HFFc6 (cell line): ENCODE results near the gene RALGPS1. TPM values are rescaled to one million over a fixed set of nuclear protein-coding genes. Genes with fewer than 3 reads are reported as not detected.

ENCODE experiments used
- DNase-seq: peaks from one replicate; pipeline ENCODE4 v3.0.0-alpha.2; 2018
- H3K27ac Mint-ChIP-seq: 2 replicates; pipeline ENCODE4 v1.8.0; 2020; ENCODE audit warnings: mild to moderate bottlenecking, mixed read lengths
- H3K27me3 Mint-ChIP-seq: 2 replicates; pipeline ENCODE4 v1.8.0; 2021; ENCODE audit warnings: mild to moderate bottlenecking, moderate library complexity, mixed read lengths; ENCODE audit not compliant: insufficient read depth
- H3K36me3 Mint-ChIP-seq: 2 replicates; pipeline ENCODE4 v1.8.0; 2021; ENCODE audit warnings: low read depth, mixed read lengths
- H3K4me1 Mint-ChIP-seq: 2 replicates; pipeline ENCODE4 v1.8.0; 2020; ENCODE audit warnings: low read depth, mixed read lengths
- H3K4me3 Mint-ChIP-seq: 2 replicates; pipeline ENCODE4 v1.8.0; 2020; ENCODE audit warnings: mild to moderate bottlenecking, moderate library complexity, mixed read lengths
- H3K9me3 Mint-ChIP-seq: 2 replicates; pipeline ENCODE4 v1.8.0; 2020; ENCODE audit warnings: mild to moderate bottlenecking, mixed read lengths
- total RNA-seq, 6 experiments: library from RNA; stranded (reverse); fragmentation: NEBNext Ultra II Directional; extraction: Animal tissue kit (Norgen Biotek cat#: 25700); gene quantifications; 2 replicates in 1 of 6; 3 replicates in 5 of 6; pipeline ENCODE4 v1.2.3, GENCODE V29; 2021
- TF ChIP-seq, protein P1 (sequence below): fragments of 200-600 bp; sonication (generic); IDR thresholded peaks from 2 replicates; pipeline ENCODE4 v1.5.0; 2021; ENCODE audit warnings: antibody characterized with exemption, mild to moderate bottlenecking

RALGPS1 gene
- total RNA-seq, 6 experiments from 2014 or later, result 0.68 to 1.6 (median 1.1) TPM

DNA sequence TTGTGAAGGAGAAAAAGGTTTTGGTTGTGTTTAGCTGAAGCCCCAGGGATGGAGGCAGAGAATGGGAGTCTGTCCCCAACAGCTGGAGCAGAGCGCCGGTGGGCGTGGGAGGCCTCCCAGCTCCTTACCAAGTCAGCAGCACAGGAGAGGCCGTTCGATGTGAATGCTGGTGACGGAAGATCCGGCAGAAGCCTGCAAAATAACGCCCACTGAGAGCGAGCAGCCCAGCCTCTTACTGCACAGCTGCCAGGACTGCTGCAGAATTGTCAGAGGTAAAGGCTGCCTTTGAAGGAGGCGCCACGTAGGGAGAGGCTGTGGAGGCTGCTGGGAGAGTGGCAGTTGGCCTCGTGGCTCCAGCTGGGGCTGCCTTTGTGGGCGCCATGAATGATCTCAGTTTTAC lies 181.6 kb downstream of the RALGPS1 start:
- Mint-ChIP-seq H3K27me3 (peaks cover 2% of the 10 kb centered on the region), H3K4me1 (no peaks in the 10 kb centered on the region), H3K36me3 (peaks cover 4% of the 10 kb centered on the region; the same call in 1 of the 2 replicates), H3K4me3 (no peak overlapping the region), H3K27ac (no peak overlapping the region), H3K9me3 (no peaks in the 10 kb centered on the region)
- no peak for DNase-seq
- TF ChIP-seq, protein P1, sequence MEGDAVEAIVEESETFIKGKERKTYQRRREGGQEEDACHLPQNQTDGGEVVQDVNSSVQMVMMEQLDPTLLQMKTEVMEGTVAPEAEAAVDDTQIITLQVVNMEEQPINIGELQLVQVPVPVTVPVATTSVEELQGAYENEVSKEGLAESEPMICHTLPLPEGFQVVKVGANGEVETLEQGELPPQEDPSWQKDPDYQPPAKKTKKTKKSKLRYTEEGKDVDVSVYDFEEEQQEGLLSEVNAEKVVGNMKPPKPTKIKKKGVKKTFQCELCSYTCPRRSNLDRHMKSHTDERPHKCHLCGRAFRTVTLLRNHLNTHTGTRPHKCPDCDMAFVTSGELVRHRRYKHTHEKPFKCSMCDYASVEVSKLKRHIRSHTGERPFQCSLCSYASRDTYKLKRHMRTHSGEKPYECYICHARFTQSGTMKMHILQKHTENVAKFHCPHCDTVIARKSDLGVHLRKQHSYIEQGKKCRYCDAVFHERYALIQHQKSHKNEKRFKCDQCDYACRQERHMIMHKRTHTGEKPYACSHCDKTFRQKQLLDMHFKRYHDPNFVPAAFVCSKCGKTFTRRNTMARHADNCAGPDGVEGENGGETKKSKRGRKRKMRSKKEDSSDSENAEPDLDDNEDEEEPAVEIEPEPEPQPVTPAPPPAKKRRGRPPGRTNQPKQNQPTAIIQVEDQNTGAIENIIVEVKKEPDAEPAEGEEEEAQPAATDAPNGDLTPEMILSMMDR, result no peak

DNA sequence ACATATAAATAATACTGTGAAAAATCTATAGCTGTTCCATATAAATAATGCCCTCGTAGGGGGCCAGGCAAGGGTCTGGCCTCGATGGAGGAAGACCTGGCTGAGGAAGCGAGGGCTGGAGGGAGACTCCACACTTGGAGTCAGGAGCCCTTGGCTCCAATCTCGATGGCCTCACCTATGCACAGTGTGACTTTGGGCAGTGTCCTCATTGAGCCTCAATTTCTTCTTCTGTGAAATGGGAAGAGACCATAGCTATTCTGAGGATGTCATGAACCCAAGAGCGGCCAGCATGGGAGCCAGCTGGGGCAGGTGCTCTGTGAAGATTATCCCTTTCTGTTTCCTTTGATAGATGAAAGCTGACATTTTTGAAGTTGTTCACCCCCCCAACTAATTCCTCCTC lies 183.1 kb downstream of the RALGPS1 start:
- H3K9me3 Mint-ChIP-seq, result no peaks in the 10 kb centered on the region
- H3K4me3 Mint-ChIP-seq, result no peak overlapping the region
- no peak for DNase-seq
- TF ChIP-seq, protein P1, result no peak
- H3K27me3 Mint-ChIP-seq, result peaks cover 2% of the 10 kb centered on the region
- peaks cover 5% of the 10 kb centered on the region for H3K4me1 Mint-ChIP-seq
- no peak overlapping the region for H3K27ac Mint-ChIP-seq
- 0 out of 2 replicates have a peak, but pooled peaks cover under 1% of the 10 kb centered on the region for H3K36me3 Mint-ChIP-seq

DNA sequence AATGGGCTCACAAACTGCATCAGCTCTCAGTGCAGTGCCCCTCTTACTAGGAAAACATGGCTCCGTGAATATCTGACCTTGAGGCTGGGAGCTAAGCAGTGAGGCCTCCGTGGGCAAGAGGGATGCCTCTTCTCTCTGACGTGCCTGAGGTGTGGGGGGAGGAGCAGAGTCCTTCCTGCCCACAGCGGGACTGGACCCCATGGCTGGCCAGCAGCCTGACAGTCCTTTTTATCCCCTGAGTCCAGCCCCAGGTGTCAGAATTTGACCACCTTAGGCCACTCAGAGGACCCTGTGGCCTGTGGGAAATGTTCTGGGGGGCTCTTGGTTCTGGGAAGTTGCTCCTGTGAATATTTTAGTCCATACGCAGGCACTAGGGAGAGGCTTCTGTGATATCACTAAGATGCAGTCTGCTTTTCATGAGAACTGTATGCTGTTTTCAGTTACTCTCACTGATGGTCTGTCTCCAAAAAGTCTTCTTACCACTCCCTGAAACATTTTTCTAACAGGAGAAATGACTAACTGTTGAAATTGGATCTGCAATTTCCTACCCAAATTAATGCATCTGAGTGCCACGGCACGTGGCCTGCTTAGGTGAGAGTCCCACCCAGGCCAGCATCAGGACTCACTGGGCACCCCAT lies 184.5 kb downstream of the RALGPS1 start:
- Mint-ChIP-seq H3K9me3 (no peaks in the 10 kb centered on the region), H3K4me1 (peaks cover 5% of the 10 kb centered on the region), H3K27ac (no peak overlapping the region), H3K4me3 (no peak overlapping the region), H3K36me3 (no peaks in the 10 kb centered on the region), H3K27me3 (peaks cover 2% of the 10 kb centered on the region)
- TF ChIP-seq, protein P1, result no peak
- no peak for DNase-seq

DNA sequence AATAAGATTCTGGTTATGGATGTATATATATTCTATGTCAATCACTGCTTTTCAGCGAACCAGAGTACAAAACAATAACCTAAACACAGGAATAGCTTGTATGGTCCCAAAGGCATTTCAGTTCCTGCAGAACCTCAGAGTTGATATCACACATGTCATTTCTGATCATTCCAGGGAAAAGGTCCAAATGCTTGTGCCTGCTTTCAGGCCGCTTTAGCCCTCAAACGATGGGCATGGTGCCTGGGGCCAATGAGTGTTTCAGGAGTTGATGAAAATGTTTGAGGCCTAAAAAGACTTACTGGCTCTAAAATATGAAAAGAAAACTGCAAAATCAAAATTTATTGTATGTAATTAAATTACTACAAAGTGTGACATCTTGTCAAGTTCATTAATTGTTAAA lies 185.1 kb downstream of the RALGPS1 start:
- Mint-ChIP-seq H3K9me3 (no peaks in the 10 kb centered on the region), H3K36me3 (no peaks in the 10 kb centered on the region), H3K4me3 (no peak overlapping the region), H3K4me1 (peaks cover 5% of the 10 kb centered on the region), H3K27ac (no peak overlapping the region), H3K27me3 (peaks cover 2% of the 10 kb centered on the region)
- DNase-seq, result no peak
- TF ChIP-seq, protein P1, result no peak

DNA sequence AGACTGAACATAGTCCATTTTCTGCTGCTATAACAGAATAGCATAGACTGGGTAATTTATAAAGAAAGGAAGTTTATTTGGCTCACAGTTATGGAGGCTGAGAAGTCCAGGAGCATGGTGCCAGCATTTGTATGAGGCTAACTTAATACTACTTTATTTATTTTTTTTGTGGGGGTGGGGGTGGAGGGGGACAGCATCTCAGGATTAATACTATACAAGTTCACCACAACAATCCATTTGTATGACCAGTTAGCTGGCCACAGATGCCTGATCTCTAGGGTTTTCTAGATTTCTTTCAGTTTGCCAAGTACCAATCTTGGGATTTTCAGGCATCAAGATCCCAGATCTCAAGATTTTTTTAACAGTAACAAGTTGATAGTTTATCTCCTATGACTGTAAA lies 187.6 kb downstream of the RALGPS1 start:
- TF ChIP-seq, protein P1, result no peak
- H3K4me3 Mint-ChIP-seq, result no peak overlapping the region
- H3K36me3 Mint-ChIP-seq, result peaks cover 5% of the 10 kb centered on the region; the same call in 1 of the 2 replicates
- H3K4me1 Mint-ChIP-seq, result peaks cover 18% of the 10 kb centered on the region
- no peak overlapping the region for H3K27ac Mint-ChIP-seq
- no peaks in the 10 kb centered on the region for H3K27me3 Mint-ChIP-seq
- H3K9me3 Mint-ChIP-seq, result no peaks in the 10 kb centered on the region
- DNase-seq, result no peak
